GM11168 (cell line): ENCODE data around the gene MZB1.
"Not testable (repeated sequence)": the region's sequence is repeated elsewhere in the genome, so short reads cannot be mapped to it uniquely, and the experiment has no call there.

Experiments used
- in situ Hi-C: fragments of 300-500 bp; cut with MboI; formaldehyde crosslinking; loops from one replicate; pipeline ENCODE4 v1.12.0; 2022; ENCODE audit warnings: low sequenced_read_pairs; ENCODE audit not compliant: unreplicated experiment

MZB1 gene

GRCh38 chr5:139413153-139413552 lies 23.4 kb upstream of the MZB1 start:
- in situ Hi-C loops: loop anchor here (5.0 kb wide), 1 partner anchor 104 kb away; no protein-coding TSS in a partner anchor

GRCh38 chr5:139410993-139411828 lies 21.5 kb upstream of the MZB1 start:
- in situ Hi-C loops: loop anchor here (5.0 kb wide), 1 partner anchor 106 kb away; no protein-coding TSS in a partner anchor

GRCh38 chr5:139410121-139410992 lies 20.6 kb upstream of the MZB1 start:
- in situ Hi-C loops: loop anchor here (5.0 kb wide), 1 partner anchor 107 kb away; no protein-coding TSS in a partner anchor

- in situ Hi-C loops: not testable (repeated sequence)
Measured at GRCh38 chr5:139409116-139409515, 19.4 kb upstream of the MZB1 start.

GRCh38 chr5:139408191-139408590 lies 18.5 kb upstream of the MZB1 start:
- in situ Hi-C loops: no loop called here

- in situ Hi-C loops: no loop called here
Measured at GRCh38 chr5:139407517-139407916, 17.8 kb upstream of the MZB1 start.

GRCh38 chr5:139406963-139407362 lies 17.2 kb upstream of the MZB1 start:
- in situ Hi-C loops: no loop called here

- in situ Hi-C loops: no loop called here
Measured at GRCh38 chr5:139404484-139404840, 14.7 kb upstream of the MZB1 start.

GRCh38 chr5:139403787-139404483 lies 14.2 kb upstream of the MZB1 start, which contains the start of gene SPATA24:
SPATA24 (minus strand) TSS chr5:139404089; CDS start chr5:139404060, 29 bp downstream.
- in situ Hi-C loops: no loop called here

GRCh38 chr5:139403418-139403786 lies 13.7 kb upstream of the MZB1 start:
- in situ Hi-C loops: no loop called here

- in situ Hi-C loops: no loop called here
Measured at GRCh38 chr5:139402561-139403158, 12.9 kb upstream of the MZB1 start.

- in situ Hi-C loops: no loop called here
Measured at GRCh38 chr5:139401546-139401945, 11.8 kb upstream of the MZB1 start.

GRCh38 chr5:139399501-139400121 lies 9.9 kb upstream of the MZB1 start:
- in situ Hi-C loops: no loop called here

- in situ Hi-C loops: no loop called here
Measured at GRCh38 chr5:139397921-139398320, 8.2 kb upstream of the MZB1 start.

- in situ Hi-C loops: no loop called here
Measured at GRCh38 chr5:139396691-139397090, 7.0 kb upstream of the MZB1 start.

GRCh38 chr5:139395844-139396640 lies 6.3 kb upstream of the MZB1 start:
- in situ Hi-C loops: no loop called here

GRCh38 chr5:139394654-139395566 lies 5.2 kb upstream of the MZB1 start, which contains the start of gene PROB1:
PROB1 (minus strand) TSS chr5:139395104; CDS start chr5:139395081, 23 bp downstream.
- in situ Hi-C loops: no loop called here
